HG02981 (cell line): ENCODE data around the gene RALY.

ENCODE experiments used
- ATAC-seq: cut with Tn5 transposase; IDR thresholded peaks from one replicate; pipeline ENCODE4 v1.9.1; 2021; ENCODE audit warnings: mild to moderate bottlenecking, moderate library complexity; ENCODE audit not compliant: unreplicated experiment

RALY gene

GRCh38 chr20:33985830-33986229 lies 7.9 kb upstream of the RALY start:
- no peak for ATAC-seq

DNA sequence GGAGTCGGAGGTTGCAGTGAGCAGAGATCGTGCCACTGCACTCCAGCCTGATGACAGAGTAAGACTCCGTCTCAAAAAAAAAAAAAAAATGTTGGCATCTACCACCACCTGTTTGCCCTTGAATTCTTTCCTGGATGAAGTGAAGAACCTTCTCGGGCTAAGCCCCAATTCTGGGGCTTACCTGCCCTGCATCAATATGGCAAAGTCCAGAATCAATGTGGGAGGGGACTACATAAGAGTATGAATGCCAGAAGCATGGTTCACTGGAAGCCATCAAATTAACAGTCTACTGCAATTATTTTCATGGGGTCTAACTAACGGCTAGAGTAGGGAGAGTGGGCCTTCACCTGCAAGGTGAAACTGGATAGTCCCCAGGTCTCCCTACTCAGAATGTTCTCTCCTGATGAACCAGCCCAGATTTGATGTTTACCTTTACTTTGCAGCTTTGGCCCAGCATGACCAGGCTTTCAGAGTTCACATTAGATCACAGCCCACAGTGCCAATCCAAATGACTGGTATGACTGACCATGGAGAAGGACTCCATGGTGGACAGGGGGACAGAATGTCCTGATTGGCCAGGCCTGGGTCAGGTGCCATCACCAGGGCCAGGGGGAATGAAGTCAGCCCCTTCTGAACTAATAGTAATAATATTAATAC lies 7.0 kb upstream of the RALY start:
- no peak for ATAC-seq

GRCh38 chr20:33990075-33990474 lies 3.6 kb upstream of the RALY start:
- ATAC-seq: no peak

- no peak for ATAC-seq
Observed at GRCh38 chr20:33991502-33991901, 2.2 kb upstream of the RALY start.

DNA sequence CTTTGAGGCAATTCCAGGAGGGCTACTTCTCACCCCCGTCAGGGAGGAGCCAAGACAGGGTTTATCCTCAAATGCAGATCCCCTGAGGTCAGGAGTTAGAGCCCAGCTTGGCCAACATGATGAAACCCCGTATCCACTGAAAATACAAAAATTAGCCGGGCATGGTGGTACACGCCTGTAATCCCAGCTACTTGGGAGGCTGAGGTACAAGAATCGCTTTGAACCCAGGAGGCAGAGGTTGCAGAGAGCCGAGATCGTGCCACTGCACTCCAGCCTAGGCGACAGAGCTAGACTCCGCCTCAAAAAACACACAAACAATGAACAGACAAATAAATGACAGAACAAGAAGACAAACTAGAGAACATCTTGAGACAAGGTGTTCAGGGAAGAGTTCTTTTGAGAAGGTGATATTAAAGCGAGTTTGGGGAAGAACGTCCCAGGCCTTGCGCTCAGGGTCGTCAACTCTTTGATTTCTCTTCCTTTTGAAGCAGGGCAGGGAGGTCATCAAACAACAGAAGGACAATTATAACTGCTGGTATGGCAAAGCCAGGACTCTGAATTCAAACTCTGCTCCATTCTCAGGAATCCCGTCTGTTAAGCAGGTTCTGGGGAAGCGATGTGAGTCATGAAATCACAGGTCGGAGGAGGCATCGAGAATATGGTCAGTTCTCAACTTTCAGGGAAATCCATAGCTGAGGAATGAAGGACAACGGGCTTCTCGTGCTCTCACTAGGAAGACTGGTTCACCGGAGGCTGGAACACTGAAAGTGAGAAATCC lies 1.4 kb upstream of the RALY start:
- ATAC-seq: no peak

GRCh38 chr20:33992923-33993575 lies 662 bp upstream of the RALY start:
- peak; percentile 74 for ATAC-seq

DNA sequence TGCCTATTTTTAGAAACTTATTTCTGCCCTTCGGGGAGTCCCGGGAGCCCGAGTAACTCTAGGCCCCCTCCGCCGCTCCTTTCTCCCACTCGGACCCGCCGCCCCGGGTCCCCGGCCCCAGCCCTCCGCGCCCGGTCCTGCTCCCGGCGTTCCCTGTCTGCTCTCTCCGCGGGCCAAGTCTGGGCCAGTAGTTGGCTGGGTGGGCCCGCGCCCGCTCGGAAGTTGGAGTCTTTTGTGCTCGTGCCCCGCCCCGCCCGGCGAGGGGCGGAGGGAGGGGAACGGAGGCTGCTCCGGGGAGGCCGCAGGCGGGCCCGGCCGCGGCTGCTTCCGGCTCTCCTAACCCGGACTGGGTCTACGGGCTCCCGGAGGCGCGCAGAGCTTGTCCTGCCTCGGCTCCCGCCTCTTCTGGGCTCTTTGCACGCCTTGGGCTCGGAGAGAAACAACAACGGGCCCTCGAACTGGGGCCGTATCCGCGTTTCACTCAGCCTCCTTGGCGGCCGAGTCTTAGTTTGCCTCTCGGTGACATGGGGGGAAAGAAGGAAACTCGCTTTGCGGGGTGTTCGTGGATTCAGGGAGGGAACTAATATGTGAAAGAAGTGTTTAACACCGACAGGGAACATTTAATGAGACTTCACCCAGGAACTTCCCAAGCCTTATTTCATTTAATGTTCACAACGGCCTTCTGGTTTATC lies 657 bp downstream of the RALY start:
- ATAC-seq: peak; percentile 23

GRCh38 chr20:33995053-33995831 lies 1.5 kb downstream of the RALY start:
- ATAC-seq: no peak

GRCh38 chr20:33999025-33999649 lies 5.4 kb downstream of the RALY start:
- ATAC-seq: no peak

GRCh38 chr20:34001378-34001777 lies 7.7 kb downstream of the RALY start:
- no peak for ATAC-seq

DNA sequence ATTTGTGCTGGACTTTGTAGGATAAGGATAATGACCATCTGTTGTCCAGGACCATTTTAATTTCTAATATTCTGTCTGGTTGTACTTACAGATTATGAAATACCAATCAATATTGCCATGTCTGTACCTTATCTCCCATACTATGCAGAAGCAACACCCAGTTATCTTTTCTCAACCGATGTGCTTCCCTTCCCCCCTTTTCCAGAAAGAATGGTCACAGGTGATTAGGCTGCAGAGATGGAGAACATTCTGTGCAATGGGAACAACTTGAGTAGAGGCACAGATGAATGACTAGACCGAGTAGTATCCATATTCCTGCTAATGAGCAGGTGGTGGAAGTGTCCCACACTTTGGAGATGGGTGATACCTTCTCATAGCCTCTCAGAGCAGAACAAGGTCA lies 10.5 kb downstream of the RALY start:
- ATAC-seq: no peak

GRCh38 chr20:34004790-34005457 lies 11.2 kb downstream of the RALY start:
- no peak for ATAC-seq

GRCh38 chr20:34006619-34007018 lies 12.9 kb downstream of the RALY start:
- ATAC-seq: no peak

- no peak for ATAC-seq
Observed at GRCh38 chr20:34008477-34008876, 14.8 kb downstream of the RALY start.

DNA sequence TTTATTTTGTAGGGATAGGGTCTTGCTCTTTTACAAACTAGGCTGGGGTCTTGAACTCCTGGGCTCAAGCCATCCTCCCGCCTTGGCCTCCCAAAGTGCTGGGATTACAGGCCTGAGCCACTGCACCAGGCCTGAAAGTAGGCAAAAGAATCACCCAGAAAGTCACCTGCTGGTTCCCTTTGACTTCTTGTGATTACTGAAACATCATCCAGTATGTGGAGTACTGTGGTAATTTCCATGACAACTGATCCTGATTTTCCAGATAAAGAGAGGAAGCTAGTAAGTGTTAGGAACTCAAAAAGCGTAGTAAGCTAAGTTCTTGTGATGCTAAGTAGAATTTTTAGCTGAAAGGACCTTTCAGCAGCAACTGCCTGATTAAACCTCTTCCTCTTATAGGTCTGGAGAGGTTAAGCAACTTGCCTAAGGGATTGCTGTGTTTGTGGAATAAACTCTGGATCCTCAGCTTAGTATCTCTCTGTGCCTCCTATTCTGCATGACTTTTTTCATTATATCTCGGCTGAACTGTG lies 16.8 kb downstream of the RALY start:
- ATAC-seq: no peak

DNA sequence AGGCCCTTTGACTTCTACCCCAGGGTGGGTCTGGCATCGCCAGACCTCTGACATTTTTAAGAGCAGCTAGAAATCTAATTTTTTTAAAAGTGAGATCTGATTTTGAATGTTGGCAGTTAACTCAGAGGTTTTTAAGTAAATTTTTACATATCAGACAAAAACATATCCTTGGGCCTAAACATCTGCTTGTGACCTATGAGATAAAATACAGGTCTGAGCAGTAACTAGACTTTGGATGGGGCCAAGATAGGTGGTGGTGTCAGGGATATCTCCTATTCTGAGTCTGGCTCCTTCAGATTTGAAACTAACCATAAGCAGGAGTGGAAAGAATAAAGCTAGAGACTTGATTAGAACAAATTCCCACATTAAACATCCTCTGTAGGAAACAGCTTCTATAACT lies 17.6 kb downstream of the RALY start:
- no peak for ATAC-seq

DNA sequence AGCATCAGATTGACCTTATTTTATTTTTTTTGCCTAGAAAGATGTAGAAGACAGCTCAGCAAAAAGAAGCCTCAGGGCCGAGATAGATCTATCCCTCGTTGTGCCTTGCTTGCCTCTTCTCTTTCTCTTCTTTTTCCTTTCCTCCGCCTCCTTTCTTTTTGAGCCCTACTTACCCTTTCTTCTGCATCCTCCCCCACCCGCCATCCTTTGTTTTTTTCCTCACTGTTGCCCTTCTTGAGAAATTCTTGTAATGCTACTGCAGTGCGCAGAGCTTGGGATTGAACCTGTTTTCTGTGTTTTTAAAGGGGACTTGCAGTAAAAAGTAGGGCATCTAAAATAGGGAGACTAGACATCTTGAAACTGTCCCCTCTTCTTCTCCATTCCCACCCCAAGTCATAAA lies 18.6 kb downstream of the RALY start:
- ATAC-seq: no peak

DNA sequence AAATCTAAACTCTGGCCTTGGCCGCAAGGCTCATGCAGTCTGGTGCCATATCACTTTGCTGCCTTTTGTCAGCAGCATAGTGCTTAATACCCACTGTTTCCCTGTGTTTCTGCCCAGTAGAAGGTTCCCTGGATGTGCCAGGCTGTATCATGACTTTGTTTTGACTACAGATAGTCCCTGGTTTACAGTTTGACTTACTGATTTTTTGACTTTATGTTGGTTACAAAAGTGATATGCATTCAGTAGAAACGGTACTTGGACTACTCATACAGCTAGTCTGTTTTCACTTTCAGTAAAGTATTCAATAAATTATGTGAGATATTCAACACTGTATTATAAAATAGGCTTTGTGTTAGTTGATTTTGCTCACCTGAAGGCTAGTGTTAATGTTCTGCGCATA lies 19.0 kb downstream of the RALY start:
- no peak for ATAC-seq

- no peak for ATAC-seq
Observed at GRCh38 chr20:34013554-34013953, 19.8 kb downstream of the RALY start.

DNA sequence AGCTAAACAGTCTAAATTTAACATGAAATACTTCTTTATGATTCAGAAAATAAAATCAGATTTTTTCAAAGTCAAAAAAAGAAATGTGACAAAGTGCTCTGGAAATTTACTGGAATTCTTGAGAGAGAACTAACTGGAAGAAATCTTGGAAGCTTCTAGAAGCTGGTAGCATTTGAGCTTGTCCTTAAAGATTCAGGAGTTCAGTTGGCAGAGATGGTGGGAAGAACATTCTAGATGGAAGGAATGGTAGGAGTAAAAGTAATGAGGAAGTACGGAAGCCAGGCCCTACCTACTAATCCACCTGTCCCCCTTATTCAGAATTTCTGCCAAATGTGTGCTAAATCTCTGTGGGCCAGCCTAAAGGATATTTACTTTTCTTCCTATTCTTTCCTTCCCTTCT lies 21.2 kb downstream of the RALY start:
- no peak for ATAC-seq
